Cardiac muscle cell (in vitro differentiated cells and primary cell): Measurements from ENCODE around the gene REELD1. TPM values are rescaled to one million over a fixed set of nuclear protein-coding genes. Genes with fewer than 3 reads are reported as not detected.

ENCODE experiments used
- DNase-seq, 2 donors: peaks; one replicate each; pipeline versions ENCODE4 v3.0.0 to v3.0.0-alpha.2; 2010 to 2017; ENCODE audit warnings: low read depth in 1 of 2, low spot score in 1 of 2
- H3K27ac ChIP-seq: fragments of 200-600 bp; sonication (generic); 2 replicates; pipeline ENCODE4 v1.5.1; 2016
- H3K27me3 ChIP-seq: fragments of 200-600 bp; sonication (generic); 2 replicates; pipeline ENCODE4 v1.6.0; 2016; ENCODE audit warnings: control low read depth
- H3K36me3 ChIP-seq: fragments of 200-600 bp; sonication (generic); 2 replicates; pipeline ENCODE4 v1.5.1; 2016; ENCODE audit warnings: control low read depth
- H3K4me1 ChIP-seq: fragments of 200-600 bp; sonication (generic); 2 replicates; pipeline ENCODE4 v1.8.1; 2017; ENCODE audit warnings: low read depth, mild to moderate bottlenecking, mixed run types
- H3K4me3 ChIP-seq: fragments of 200-600 bp; sonication (generic); 2 replicates; pipeline ENCODE4 v1.5.1; 2016; ENCODE audit warnings: mild to moderate bottlenecking
- H3K9me3 ChIP-seq: fragments of 200-600 bp; sonication (generic); 2 replicates; pipeline ENCODE4 v1.5.1; 2017; ENCODE audit warnings: low read depth, mild to moderate bottlenecking, control low read depth
- CTCF ChIP-seq: IDR thresholded peaks from 2 replicates; pipeline ENCODE4 v1.5.1; 2012; ENCODE audit warnings: low read depth, mild to moderate bottlenecking, low read length
- polyA plus RNA-seq: library from polyadenylated mRNA; unstranded; fragments of >200 nt; fragmentation: Nextera tagmentation; extraction: Ambion mirVana; gene quantifications from 2 replicates; pipeline ENCODE4 v1.2.1, GENCODE V29; 2016
- total RNA-seq: library from RNA; depleted of rRNA; stranded (reverse); fragments of >200 nt; gene quantifications from 2 replicates; pipeline ENCODE4 v1.2.3, GENCODE V29; 2016

The REELD1 gene
- total and polyA plus RNA-seq, 2 experiments from 2014 or later, result not detected

GRCh38 chr4:146265950-146266490 is 51.7 kb downstream of the REELD1 start:
- no peak for TF ChIP-seq CTCF
- Histone ChIP-seq H3K4me3 (no peak overlapping the region), H3K9me3 (no peaks in the 10 kb centered on the region), H3K4me1 (no peaks in the 10 kb centered on the region), H3K27ac (no peak overlapping the region), H3K36me3 (no peaks in the 10 kb centered on the region), H3K27me3 (no peaks in the 10 kb centered on the region)
- no peak for DNase-seq

- DNase-seq, result peak in 1 of 2 donors; percentile 67
- Histone ChIP-seq H3K36me3 (no peaks in the 10 kb centered on the region), H3K4me3 (no peak overlapping the region), H3K27me3 (no peaks in the 10 kb centered on the region), H3K4me1 (no peaks in the 10 kb centered on the region), H3K27ac (no peak overlapping the region), H3K9me3 (no peaks in the 10 kb centered on the region)
- TF ChIP-seq CTCF, result no peak
These were observed 53.5 kb downstream of the REELD1 start for GRCh38 chr4:146267826-146268225.

GRCh38 chr4:146269228-146269653 is 54.9 kb downstream of the REELD1 start:
- H3K27ac ChIP-seq, result no peak overlapping the region
- no peak for TF ChIP-seq CTCF
- no peaks in the 10 kb centered on the region for H3K4me1 ChIP-seq

GRCh38 chr4:146271466-146271865 is 57.1 kb downstream of the REELD1 start:
- Histone ChIP-seq H3K27me3 (no peaks in the 10 kb centered on the region), H3K9me3 (no peaks in the 10 kb centered on the region), H3K36me3 (no peaks in the 10 kb centered on the region), H3K4me3 (no peak overlapping the region), H3K27ac (no peak overlapping the region), H3K4me1 (no peaks in the 10 kb centered on the region)
- DNase-seq, result no peak
- no peak for TF ChIP-seq CTCF

More at GRCh38 chr4:146269228-146269653, 54.9 kb downstream of the REELD1 start:
- DNase-seq, result no peak
- H3K4me3 ChIP-seq, result no peak overlapping the region
- no peaks in the 10 kb centered on the region for H3K27me3 ChIP-seq
- H3K9me3 ChIP-seq, result no peaks in the 10 kb centered on the region
- H3K36me3 ChIP-seq, result no peaks in the 10 kb centered on the region

GRCh38 chr4:146273204-146273901 is 59.0 kb downstream of the REELD1 start:
- TF ChIP-seq CTCF, result no peak
- H3K9me3 ChIP-seq, result no peaks in the 10 kb centered on the region
- H3K4me3 ChIP-seq, result no peak overlapping the region
- no peak overlapping the region for H3K27ac ChIP-seq
- no peak for DNase-seq
- no peaks in the 10 kb centered on the region for H3K27me3 ChIP-seq
- H3K4me1 ChIP-seq, result no peaks in the 10 kb centered on the region
- H3K36me3 ChIP-seq, result no peaks in the 10 kb centered on the region
